GM12892 (cell line): ENCODE measurements around the gene PCNX4.

ENCODE experiments used
- DNase-seq: peaks from one replicate; pipeline ENCODE4 v3.0.0; 2011; ENCODE audit not compliant: insufficient read length
- FAIRE-seq: peaks from 2 replicates; lab custom pipeline; 2011; peaks lifted over from hg19 to GRCh38; lab: Jason Lieb, UNC
- POLR2A ChIP-seq: IDR thresholded peaks from 2 replicates; pipeline ENCODE4 v1.6.1; 2011; ENCODE audit warnings: low read depth, low read length, control low read depth
- POLR2AphosphoS5 ChIP-seq: IDR thresholded peaks from 2 replicates; pipeline ENCODE4 v1.6.1; 2011; ENCODE audit warnings: low read depth, low read length, control low read depth
- TAF1 ChIP-seq: IDR thresholded peaks from 2 replicates; pipeline ENCODE4 v1.6.1; 2011; ENCODE audit warnings: low read depth, mild to moderate bottlenecking, control low read depth, low read length, borderline replicate concordance

PCNX4 gene

DNA sequence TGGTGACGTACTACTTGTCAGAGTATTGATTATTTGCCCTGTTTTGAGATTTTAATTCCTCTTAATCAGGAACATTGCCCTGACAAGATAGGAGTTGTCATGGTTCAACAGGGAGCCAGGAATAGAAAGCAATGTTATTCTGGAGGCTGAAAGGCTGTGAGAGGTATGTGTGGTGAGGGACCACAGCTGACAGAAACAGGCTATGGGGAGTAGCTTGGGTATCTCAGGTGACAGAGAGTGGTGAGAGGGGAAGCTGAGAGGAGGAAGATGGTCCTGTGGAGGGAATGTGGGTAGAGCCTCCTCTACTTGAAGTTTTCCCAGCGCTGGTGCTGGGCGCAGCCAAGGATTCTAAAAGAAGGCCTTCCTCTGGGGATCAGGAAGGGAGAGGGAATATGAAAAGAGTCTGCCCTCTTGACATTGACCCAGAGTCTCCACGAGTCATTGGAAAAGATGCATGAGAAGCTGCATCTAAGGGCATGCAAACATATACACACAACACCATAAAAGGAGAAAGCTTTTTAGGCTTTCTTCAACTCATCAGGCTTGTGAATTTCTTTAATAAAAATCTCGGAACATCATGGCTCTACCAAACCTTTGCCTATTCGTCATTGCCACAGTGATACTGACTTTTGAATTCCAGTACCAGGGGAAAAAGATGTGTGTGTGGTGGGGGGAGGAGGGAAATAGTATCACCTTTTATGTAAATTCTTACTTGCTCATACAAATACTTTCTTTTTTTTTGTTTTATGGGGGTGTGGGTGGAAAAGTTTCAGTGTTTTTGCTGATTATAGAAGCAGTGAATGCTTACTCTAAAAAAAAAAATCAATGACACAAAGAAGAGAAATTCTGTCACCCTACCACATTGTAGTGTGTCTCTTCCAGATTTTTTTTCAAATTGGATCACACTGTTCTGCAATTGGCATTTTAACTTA is 113.4 kb downstream of the PCNX4 start:
- TF ChIP-seq POLR2A (peak; percentile 65; the same call in 1 of the 2 replicates), POLR2AphosphoS5 (no peak)
- FAIRE-seq: peak; percentile 96
- no peak for DNase-seq

DNA sequence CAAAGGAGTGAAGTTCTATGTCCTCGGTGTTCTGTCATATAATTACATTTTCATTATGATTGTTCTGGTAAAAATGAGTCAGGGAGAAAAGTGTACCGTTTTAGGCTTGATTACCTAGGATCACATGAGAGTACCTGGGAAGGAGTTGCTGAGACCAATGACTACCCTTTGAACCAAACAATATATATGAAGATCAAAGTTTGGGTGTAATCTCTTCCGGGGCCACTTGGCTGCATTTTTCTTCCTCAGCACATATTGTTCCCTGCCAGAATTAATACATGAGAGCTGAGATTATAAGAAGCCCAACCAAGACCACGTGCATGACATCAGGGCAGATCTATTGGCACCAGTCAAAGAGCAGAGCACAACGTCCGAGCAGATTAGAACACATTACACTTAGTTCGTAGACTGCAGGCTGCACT is 114.5 kb downstream of the PCNX4 start:
- DNase-seq (no peak), FAIRE-seq (peak; percentile 73)
- TF ChIP-seq POLR2AphosphoS5 (no peak), TAF1 (no peak), POLR2A (no peak)

DNA sequence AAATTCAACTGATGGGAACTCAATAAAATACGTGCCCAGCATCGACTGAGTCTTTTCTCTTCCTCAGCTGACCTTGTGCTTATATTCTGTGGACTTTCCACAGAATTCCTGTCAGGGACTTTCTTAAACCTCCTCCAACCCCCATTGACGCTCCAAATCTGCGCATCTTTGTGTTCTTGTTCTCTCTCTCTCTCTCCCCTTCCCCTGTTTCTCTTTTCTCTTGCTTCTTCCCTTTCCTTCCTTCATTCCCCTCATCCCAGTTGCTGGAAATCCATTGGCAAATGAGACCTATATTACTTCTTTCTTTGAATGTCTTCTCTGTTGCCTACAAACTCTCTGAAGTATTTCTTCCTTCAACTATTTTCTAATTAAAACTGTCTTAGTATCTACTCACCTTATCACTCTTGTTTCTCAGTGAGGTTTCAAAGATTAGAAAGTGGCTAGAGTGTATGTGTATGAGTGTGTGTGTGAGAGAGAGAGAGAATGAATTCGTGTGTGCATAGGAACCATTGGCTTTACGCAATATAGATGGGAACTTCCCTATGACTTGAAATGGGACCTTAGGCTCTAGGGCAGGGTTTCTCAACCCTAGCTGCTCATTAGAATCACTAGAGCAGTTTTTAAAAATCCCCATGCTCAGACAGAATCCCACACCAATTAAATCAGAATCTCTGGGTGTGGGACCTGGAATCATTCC is 115.3 kb downstream of the PCNX4 start:
- peak; percentile 93 for FAIRE-seq
- no peak for TF ChIP-seq TAF1
- no peak for TF ChIP-seq POLR2AphosphoS5
- peak; percentile 48; the same call in 1 of the 2 replicates for TF ChIP-seq POLR2A
- DNase-seq: no peak

DNA sequence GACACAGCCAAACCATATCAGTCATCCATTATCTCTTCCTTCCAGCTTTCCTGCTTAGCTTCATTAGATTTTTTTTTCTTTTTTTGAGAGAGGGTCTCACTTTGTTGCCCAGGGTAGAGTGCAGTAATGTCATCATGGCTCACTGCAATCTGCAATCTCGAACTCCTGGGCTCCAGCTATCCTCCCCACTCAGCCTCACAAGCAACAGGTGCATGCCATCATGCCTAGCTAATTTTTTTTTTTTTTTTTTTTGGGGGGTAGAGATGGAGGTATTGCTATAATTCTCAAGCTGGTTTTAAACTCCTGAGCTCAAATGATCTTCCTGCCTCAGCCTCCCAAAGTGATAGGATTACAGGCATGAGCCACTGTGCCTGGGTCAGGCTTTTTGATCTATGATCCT is 119.0 kb downstream of the PCNX4 start:
- FAIRE-seq: no peak

DNA sequence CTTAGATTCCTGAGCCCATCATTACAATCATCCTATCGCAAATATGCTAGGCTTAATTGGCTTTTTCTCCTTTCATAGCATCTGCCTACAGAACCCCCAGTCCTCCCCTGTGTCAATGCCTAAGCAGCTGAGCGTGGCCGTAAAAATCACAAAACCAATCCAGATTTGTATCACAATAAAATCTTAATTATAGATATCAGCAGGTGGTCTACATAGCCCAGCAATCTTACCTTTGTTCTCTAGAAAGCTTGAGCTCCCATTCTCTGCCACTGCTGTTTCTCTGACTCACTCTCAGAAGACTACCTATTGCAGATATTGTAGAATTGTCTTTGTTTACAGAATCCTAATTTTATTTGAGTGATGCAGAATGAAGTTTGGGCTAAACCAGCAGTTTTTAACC is 119.4 kb downstream of the PCNX4 start:
- no peak for TF ChIP-seq POLR2A
- no peak for TF ChIP-seq TAF1
- TF ChIP-seq POLR2AphosphoS5: no peak
- no peak for FAIRE-seq

More for the DNA sequence above, 119.0 kb downstream of the PCNX4 start:
- TF ChIP-seq POLR2AphosphoS5 (no peak), TAF1 (no peak), POLR2A (no peak)
- no peak for DNase-seq

DNA sequence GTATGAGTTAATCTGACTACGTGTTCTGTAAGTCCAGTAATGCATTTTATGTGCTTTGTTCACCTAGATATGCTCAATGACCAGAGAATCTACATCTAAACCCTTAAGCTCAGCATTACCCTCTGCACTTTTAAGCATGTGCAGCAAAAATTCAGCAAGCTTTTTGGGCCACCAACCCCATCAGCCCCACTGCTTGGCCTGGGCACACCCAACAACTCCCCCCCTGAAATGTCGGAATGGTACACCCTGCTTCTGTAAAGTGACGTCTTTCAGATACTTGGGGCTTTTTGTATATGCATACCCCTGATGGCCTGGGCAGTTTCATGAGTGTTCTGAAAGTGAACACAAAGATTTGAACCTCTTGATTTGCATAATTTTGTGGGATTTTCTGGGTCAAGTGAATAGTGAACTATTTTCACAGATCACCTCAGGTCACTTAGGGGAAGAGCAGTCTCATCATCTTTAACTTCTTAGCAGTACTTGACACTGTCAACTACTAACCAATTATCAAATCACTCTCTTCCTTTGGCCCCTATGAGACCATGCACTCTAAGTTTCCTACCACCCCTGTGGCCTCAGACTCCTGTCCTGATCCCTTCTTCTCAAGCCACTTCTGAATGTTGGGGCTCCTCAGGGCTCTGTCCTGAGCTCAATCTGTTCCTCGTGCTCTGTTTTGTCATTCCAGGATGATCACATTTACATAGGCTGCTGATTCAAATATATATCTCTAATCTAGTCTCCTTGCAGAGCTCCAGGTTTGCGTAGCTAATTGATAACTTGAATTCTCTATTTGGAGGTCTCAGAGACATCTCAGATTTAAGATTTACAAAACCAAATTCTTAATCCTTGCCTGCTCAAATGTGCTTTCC is 121.0 kb downstream of the PCNX4 start:
- FAIRE-seq (peak; percentile 98), DNase-seq (no peak)
- TF ChIP-seq TAF1 (no peak), POLR2AphosphoS5 (peak; percentile 72), POLR2A (0 out of 2 replicates have a peak, but pooled peaks have one; percentile 50)

More for the DNA sequence above, 119.4 kb downstream of the PCNX4 start:
- no peak for DNase-seq

DNA sequence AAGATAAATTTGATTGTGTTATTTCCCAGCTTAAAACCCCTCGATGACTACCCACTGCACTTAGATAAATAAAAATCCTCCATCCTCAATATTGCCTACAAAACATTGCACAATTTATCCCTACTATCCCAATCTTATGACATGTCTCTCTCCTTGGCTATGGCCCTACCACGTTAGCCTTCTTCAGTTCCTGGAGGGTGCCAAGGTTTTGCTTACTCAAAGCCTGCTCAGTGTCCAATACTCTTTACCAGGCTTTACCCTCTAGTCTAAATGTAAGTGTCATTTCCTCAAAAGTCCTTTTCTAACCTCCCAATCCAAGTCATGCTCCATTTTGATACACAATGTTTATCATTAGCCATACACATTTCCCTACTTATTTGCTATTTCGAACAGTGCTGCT is 122.3 kb downstream of the PCNX4 start:
- DNase-seq (no peak), FAIRE-seq (peak; percentile 54)
- TF ChIP-seq POLR2A (no peak), POLR2AphosphoS5 (no peak), TAF1 (no peak)

DNA sequence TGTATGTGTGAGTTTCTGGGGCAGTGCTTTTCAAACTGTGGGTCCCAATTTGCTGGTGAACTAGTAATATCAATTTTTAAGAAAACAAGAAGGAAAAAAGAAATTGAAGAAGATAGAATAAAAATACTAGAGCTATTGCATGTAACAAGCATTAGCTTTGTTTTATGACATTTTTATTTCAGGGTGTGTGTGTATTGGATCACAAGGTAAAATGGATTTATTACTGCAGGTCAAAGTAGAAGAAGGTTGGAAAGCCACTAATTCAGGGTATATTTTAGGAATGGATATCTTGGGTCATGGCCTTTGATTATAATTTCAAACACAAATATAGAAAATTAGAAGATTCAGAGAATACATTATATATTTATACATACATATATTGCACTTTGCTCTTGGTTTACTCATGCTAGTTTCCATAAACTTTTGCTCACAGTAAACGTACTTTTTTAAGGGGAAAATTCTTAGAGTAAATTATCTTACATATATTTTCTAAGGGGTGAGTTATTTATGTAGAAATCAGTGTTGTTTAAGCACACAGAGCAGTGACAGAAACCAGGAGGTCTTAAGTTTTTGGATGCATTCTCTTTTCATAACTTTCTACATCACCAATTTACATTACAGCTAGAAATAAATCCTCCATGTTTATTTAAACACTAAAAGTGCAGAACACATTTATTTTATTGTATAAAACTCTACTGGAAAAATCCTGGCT is 122.8 kb downstream of the PCNX4 start:
- FAIRE-seq (no peak), DNase-seq (no peak)

DNA sequence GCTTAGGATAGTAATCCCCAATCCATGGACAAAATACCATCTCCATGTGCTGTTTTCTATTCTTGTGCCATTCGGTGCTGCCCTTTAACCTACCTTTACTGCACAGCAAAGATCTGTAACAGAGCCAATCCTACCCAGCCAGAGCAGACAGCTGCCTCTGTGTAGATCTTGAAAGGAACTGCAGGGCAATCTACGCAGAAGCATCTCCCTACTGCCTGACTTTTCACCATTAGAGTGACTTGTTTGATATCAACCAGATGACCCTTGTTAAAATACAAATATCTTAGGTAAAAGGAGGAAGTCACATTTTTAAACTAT is 123.4 kb downstream of the PCNX4 start:
- DNase-seq: no peak
- TF ChIP-seq TAF1 (no peak), POLR2A (no peak), POLR2AphosphoS5 (no peak)
- FAIRE-seq: peak; percentile 24

More for the DNA sequence above, 122.8 kb downstream of the PCNX4 start:
- TF ChIP-seq TAF1 (no peak), POLR2A (no peak), POLR2AphosphoS5 (no peak)
